Nephron progenitor cell (in vitro differentiated cells): ENCODE data around the gene DRAXIN.

Experiments used
- DNase-seq: peaks from one replicate; pipeline ENCODE4 v3.0.0; 2021
- H3K27ac Mint-ChIP-seq: 2 replicates; pipeline ENCODE4 v1.8.0; 2021; ENCODE audit warnings: mild to moderate bottlenecking, moderate library complexity, mixed read lengths
- H3K27me3 Mint-ChIP-seq: 2 replicates; pipeline ENCODE4 v1.8.0; 2021; ENCODE audit warnings: mild to moderate bottlenecking, low read depth, mixed read lengths; ENCODE audit not compliant: poor library complexity
- H3K36me3 Mint-ChIP-seq: 2 replicates; pipeline ENCODE4 v1.8.0; 2021; ENCODE audit warnings: low read depth, mixed read lengths
- H3K4me1 Mint-ChIP-seq: 2 replicates; pipeline ENCODE4 v1.8.0; 2021; ENCODE audit warnings: mixed read lengths
- H3K4me3 Mint-ChIP-seq: 2 replicates; pipeline ENCODE4 v1.8.0; 2021; ENCODE audit warnings: mild to moderate bottlenecking, moderate library complexity, mixed read lengths
- H3K9me3 Mint-ChIP-seq: 2 replicates; pipeline ENCODE4 v1.8.0; 2021; ENCODE audit warnings: mild to moderate bottlenecking, moderate library complexity, mixed read lengths
- CTCF ChIP-seq: fragments of 200-600 bp; sonication (generic); IDR thresholded peaks from 2 replicates; pipeline ENCODE4 v1.5.0; 2021; ENCODE audit warnings: antibody characterized with exemption

The DRAXIN gene

GRCh38 chr1:11704194-11704529 lies 12.7 kb downstream of the DRAXIN start:
- peaks cover 10% of the 10 kb centered on the region for H3K27me3 Mint-ChIP-seq
- H3K4me3 Mint-ChIP-seq = peak overlapping the region; percentile 50
- no peak for DNase-seq
- no peaks in the 10 kb centered on the region for H3K9me3 Mint-ChIP-seq
- H3K36me3 Mint-ChIP-seq = peaks cover 3% of the 10 kb centered on the region
- H3K4me1 Mint-ChIP-seq = peaks cover 70% of the 10 kb centered on the region
- TF ChIP-seq CTCF = no peak
- peak overlapping the region; percentile 64 for H3K27ac Mint-ChIP-seq

DNA sequence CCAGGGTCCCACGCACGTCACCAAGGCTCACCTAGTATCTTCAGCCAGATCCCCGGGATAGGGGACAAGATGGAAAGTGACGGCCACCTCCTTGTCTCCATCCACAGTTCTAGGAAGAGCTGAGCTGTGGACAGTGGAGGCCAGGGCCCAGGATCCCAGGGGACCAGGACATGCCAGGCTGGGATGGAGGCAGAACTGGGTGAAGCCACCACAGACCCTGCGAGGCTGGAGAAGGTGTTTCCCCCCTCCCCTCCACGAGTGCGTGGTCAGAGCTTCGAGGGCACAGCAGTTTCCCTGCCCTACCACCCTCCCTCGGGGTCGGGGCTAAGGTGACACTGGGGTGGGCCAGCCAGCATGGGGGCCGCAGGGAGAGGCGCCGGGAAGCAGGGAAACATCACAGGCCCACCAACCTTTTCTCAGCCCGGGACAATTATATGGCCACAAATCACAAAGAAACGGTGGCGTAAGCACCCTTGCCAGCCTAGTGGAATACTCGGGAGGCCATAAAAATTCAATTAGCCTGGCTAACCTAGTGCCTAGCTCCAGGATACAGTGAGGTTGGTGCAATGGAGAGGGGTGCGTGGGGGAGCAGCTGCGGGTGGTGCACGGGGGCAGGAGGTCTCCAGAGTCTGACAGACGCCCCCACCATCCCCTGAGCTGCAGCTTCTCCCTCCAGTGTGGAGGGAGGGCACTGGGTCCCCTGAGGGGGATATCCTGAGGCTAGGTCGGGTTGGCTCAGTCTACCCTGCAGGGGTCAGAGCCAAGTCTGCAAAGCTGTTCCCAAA lies 13.4 kb downstream of the DRAXIN start:
- TF ChIP-seq CTCF = no peak
- DNase-seq = no peak
- Mint-ChIP-seq H3K9me3 (no peaks in the 10 kb centered on the region), H3K27ac (no peak overlapping the region), H3K27me3 (peaks cover 9% of the 10 kb centered on the region), H3K4me3 (peak overlapping the region; percentile 30), H3K4me1 (peaks cover 69% of the 10 kb centered on the region), H3K36me3 (peaks cover 3% of the 10 kb centered on the region)

DNA sequence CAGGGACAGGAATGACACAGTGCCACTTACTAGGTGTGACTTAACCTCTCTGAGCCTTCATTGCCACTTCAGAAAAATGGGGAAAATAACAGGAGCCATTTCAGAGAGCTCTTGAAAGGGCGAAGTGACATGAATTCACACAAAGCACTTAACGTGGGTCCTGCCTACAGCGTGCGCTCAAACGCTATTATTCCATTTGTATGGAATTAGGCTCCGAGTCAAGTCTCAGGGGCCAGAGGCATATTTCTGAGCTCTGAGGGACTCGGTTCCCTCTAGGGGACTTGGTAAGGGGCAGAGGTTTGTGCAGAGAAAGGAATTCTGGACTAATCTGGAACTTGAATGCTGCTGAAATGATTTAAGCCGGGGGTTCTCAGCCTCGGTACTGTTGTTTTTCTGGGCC lies 14.1 kb downstream of the DRAXIN start:
- peaks cover 3% of the 10 kb centered on the region for H3K36me3 Mint-ChIP-seq
- peaks cover 6% of the 10 kb centered on the region for H3K27me3 Mint-ChIP-seq
- H3K27ac Mint-ChIP-seq = no peak overlapping the region
- TF ChIP-seq CTCF = no peak
- DNase-seq = no peak
- H3K4me1 Mint-ChIP-seq = peaks cover 67% of the 10 kb centered on the region
- no peaks in the 10 kb centered on the region for H3K9me3 Mint-ChIP-seq
- peak overlapping the region; percentile 30 for H3K4me3 Mint-ChIP-seq

GRCh38 chr1:11706292-11706691 lies 14.8 kb downstream of the DRAXIN start:
- Mint-ChIP-seq H3K27me3 (peaks cover 6% of the 10 kb centered on the region), H3K36me3 (peaks cover 3% of the 10 kb centered on the region), H3K4me1 (peaks cover 60% of the 10 kb centered on the region), H3K9me3 (no peaks in the 10 kb centered on the region), H3K27ac (no peak overlapping the region), H3K4me3 (no peak overlapping the region)
- DNase-seq = no peak
- no peak for TF ChIP-seq CTCF

DNA sequence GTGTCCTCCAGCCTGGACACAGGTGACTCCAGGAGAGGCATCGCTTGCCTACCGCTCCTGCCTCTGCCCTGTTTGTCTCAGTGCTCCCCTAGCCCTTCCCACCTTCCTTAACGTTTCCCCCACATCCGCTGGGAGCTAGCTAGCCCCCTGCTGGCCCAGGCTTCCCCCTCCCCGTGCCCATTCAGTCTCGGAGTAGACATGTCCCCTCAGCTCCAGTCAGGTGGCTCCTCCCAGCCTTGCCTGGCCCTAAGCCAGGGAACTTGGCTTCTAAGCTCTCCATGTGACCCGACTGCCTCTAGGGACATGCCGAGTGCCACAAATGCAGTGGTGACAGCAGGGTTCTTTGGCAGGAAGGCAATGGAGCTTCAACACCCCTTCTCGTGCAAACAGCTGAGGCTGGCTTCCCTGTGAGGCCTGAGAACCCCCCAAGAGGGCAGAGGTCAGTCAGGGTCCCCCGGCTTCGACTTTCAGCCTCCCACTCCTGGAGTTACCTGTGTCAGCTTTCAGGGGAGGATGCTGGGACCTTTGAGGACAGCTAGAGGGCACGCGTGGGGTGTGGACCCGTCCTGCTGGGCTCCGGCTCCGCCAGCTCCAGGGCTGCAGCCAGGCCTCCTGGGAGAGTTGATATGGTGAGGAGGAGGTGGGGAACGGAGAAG lies 16.2 kb downstream of the DRAXIN start:
- no peak for DNase-seq
- H3K27me3 Mint-ChIP-seq = peaks cover 6% of the 10 kb centered on the region
- H3K27ac Mint-ChIP-seq = no peak overlapping the region
- peaks cover 3% of the 10 kb centered on the region for H3K36me3 Mint-ChIP-seq
- peak overlapping the region; percentile 36 for H3K4me3 Mint-ChIP-seq
- TF ChIP-seq CTCF = no peak
- H3K9me3 Mint-ChIP-seq = no peaks in the 10 kb centered on the region
- H3K4me1 Mint-ChIP-seq = peaks cover 57% of the 10 kb centered on the region
